Erythroblast (primary cell): ENCODE data around the gene STIMATE.
A peak's percentile ranks its signal among the peaks of the same experiment; 100 is the strongest.

Experiments used
- DNase-seq, 2 experiments: peaks; one replicate each; lab custom pipeline; 2025; lab: John Stamatoyannopoulos, UW
- GATA1 ChIP-seq: IDR thresholded peaks from 2 replicates; pipeline ENCODE4 v1.6.1; 2011; ENCODE audit warnings: low read depth, mild to moderate bottlenecking, control low read depth, low read length, moderate library complexity
- POLR2A ChIP-seq: IDR thresholded peaks from 2 replicates; pipeline ENCODE4 v1.6.1; 2011; ENCODE audit warnings: mild to moderate bottlenecking, low read length

The STIMATE gene

DNA sequence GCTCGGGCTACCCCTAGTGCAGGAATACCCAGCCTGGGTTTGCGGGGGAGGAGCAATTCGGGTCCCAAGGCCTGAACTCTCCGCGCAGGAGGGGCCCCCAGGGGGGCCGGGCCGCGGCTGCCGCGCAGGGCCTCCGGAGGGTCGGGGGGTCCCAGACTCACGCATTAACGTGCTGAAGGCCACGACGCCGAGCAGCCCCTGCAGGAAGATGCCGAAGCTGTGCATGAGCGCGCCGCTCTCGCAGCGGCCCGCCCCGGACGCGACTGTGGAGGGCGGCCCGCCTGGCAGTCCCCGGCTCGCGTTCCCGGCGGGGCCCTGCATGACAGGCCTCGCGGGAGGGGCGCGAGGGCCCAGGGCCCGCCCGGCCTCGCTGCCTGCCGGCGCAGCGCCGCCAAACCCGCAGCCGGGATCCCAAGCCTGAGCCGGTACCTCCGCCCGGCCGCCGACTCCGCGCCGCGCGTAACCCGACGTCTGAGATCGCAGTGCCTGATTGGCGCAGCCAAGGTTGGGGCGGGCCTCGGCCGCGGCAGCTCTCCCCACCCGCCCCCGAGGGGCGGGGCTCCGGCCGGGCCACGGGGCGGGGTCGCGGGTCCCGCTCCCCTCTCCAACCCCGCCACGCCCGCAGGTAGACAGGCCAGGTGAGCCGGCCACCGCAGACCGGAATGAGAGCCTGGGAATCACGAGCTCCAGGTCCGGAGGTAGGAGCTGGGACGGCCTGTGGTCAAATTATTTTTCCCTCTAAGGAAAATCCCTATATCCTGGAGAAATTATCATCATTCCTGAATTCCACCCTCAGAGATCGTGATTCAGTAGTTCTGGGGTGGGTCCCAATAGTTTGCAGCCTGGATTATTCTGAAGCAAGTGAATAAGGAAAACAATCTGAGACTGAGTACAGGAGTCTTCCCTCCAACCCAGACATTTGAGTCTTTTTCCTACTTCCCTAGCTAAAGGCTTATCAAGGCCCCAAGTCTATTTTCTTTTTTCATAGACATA lies at the start of gene STIMATE:
Gene STIMATE, minus strand, starts transcription at position 419 of the 993 bp plus-strand sequence. Its CDS starts 98 bp downstream, at position 321.
- peak; percentile 91 to 94 for DNase-seq
- TF ChIP-seq GATA1 (peak; percentile 12), POLR2A (peak; percentile 56)

DNA sequence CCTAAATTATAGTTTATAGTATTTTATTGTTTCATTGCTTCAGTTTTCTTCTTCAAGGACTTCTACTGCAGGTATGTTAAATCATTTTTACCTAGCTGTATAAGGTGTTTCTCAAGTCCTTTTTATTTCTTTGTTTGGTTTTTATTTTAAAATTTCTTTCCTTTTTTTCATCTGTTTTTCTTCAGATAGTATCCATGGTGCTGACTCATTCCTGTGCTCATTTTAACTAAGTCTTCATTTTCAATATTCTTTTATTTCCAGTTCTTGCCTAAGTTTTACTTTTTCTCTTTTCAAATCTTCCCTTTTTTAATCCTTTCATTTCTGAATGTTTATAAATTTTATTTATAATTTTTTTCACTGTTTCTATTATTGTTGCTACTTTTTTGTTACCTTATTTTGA lies 42.3 kb upstream of the STIMATE start:
- no peak for TF ChIP-seq GATA1
- TF ChIP-seq POLR2A = no peak
- peak in 1 of 2 experiments; percentile 39 for DNase-seq

DNA sequence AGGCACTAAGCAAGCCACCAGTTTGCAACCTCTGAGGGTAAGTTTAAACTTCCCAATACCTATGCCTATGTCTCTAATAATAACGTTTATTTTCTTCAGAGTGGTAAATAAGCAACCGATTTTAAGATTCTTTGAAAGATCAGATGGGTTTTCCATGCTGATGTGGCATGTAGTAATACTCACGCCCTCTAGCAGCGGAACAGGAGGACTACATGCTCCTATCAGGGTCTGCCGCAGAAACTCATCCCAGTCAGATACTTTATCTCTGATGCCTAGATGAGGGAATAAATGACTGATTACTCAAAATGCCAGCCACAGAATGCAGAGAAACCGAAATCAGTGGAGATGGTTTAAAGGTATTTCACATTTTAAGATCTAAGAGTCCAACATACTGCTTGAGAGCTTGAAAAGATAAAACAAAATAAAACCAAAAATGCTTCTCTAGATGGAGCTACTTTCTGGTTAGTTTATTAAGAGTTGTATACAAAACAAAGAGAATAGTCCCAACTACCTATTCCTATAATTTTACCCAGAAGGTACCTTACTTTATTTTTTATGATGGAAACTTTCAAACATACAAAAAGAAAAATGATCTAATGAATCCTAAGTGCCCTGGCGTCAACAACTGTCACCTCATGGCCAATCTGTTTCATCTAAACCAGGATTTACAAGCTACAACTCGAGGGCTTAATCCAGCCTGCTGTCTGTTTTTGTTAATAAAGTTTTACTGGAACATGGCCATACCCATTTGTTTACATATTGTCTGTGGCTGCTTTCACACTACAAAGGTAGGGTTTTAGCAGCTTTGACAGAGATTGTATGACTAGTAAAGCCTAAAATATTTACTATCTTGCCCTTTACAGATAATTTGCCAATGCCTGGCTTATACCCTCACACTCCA lies 37.5 kb upstream of the STIMATE start:
- DNase-seq = peak; percentile 72 to 79
- TF ChIP-seq GATA1 (no peak), POLR2A (no peak)

DNA sequence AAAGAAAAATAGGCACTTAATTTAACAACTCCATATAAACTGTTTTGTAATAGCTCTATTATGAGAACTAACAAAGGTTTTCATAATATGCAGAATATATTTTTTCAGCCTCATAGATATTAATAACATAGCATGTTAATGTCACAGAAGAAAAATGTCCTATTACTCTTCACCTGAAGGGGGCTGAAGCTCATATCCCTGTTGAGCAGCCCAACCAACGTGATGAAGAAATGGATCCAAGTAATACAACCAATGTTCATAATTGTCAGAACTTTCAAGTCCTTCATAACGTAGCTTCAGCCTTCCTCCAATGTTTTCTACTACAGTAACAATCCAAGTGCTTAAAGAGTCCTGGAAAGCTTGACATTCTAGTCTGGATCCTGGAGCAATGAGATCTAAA lies 34.5 kb upstream of the STIMATE start:
- TF ChIP-seq GATA1 = no peak
- no peak for DNase-seq

DNA sequence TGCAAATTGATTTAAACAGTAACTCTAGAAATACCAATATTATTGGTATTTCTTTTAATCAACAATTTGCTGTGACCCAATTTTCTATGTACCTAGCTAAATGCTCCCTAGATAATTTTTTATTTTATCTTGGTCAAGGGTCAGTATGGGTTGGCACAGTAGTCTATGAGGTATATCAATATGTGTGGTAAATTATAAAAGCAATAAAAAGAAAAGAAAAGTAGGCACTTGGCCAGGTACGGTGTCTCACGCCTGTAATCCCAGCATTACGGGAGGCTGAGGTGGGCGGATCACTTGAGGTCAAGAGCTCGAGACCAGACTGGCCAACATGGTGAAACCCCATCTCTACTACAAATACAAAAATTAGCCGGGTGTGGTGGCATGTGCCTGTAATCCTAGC lies 34.0 kb upstream of the STIMATE start:
- no peak for DNase-seq
- no peak for TF ChIP-seq GATA1
- TF ChIP-seq POLR2A = no peak

DNA sequence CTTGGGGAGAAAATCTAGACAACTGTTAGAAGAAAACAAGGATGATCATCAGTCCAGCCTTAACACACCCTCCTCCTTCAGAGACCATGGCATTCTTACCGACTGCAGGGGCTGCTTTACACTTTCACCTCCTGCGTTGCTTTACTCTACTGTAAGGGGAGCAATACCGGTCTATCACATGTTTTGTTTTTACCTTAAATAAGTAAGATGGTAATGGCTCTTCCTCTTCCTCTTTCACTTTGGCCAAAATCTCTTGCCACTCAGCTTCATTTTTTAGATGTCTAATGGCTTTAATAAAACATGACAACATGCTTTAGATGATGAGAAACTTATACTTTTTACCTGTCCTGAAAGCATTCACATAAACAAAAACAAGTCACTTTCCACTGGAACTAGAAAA lies 33.4 kb upstream of the STIMATE start:
- no peak for DNase-seq
- TF ChIP-seq GATA1 (no peak), POLR2A (no peak)

DNA sequence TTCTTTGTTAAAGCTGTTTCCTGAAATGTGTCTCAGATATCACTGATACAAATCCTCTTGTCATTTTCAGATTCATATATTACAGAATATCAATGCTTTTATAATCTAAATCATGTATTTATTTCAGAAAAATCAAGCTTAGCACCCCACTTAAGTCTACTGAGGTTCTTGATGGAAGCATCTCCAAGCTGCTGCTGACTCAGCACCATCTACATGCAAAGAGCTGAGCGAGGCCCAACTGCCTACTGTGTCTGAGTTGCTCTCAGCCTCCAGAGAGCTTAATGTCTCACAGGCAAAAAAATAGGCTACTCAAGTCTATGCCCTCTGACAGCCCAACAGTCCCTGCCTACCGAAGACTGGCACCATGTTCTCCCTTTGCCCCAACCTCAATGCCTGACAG lies 29.2 kb upstream of the STIMATE start:
- DNase-seq = no peak
- TF ChIP-seq POLR2A = no peak
- no peak for TF ChIP-seq GATA1

DNA sequence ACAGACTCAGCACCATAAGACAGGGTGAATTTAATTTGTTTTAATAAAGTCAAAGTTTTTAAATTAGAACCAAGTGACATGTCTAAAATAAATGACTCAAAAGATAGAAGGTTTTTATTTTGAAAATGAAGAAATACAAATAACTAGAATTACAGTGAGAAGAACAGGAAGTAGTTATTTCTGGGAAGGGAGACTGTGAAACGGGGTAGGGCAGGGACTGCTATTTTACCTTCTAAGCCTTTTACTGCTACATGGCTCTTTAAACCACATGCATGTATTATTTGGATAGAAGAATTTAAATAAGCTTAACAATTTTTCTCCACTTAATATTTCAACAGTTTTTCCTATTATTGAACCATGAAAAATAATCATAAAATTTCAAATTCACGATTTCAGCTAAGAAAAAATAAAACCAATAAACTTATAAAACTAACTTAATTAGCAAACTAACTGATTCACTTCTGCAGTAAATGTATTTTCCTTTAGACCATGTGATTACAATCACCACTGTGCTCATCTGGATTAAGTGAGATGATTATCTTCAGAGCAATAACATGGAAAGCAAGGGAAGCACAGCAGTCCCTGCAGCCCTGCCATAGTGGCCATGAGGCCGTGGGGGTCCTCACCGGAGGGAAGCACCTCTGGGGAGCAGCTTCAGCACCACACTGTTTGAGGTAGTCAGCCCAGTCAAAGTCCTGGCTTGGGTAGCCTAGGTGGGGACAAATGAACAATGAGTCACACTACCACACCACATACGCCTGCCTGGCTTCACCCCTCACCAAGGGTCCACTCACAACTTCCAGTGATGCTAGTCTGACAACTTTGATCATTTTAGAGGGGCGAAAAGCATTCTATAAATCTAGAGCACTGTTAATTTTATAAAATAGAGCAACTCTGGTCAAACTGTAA lies 28.3 kb upstream of the STIMATE start:
- no peak for DNase-seq
- TF ChIP-seq GATA1 (no peak), POLR2A (no peak)

DNA sequence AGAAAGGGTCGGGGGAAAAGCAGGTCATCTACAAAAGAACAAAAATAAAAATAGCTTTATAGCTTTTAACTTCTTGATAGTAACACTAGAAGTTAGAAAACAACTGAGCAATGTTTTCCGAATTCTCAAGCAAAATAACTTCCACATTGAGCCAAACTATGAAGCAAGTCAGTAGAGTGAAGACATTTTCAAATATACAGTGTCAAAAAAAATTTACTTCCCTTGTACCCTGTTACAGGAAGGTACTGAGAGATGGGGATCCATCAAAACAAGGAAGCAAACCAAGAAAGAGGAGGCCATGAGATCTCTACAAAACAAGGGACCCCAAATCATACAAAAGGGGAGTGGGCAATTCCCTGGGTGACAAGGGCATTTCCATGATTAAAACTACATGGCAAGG lies 26.6 kb upstream of the STIMATE start:
- TF ChIP-seq POLR2A = no peak
- TF ChIP-seq GATA1 = no peak
- DNase-seq = no peak

DNA sequence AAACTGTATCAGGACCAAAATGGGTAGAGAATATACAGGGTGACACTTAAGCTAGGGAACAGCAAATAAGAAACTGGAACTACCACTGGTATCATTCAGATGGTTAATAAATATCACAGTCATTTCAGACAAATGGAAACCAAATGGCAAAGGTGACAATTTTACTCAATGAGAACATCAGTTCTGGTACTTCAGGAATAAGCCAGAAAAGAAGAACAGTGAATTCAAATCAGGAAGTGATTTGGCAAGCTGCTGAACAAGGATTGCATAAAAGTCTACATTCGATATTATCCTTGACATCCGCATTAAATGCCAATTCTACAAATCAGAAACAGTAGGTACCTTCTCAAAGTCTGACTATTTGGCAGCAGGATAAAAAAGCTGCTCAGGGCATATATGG lies 23.5 kb upstream of the STIMATE start:
- TF ChIP-seq GATA1 (no peak), POLR2A (no peak)
- DNase-seq = no peak

DNA sequence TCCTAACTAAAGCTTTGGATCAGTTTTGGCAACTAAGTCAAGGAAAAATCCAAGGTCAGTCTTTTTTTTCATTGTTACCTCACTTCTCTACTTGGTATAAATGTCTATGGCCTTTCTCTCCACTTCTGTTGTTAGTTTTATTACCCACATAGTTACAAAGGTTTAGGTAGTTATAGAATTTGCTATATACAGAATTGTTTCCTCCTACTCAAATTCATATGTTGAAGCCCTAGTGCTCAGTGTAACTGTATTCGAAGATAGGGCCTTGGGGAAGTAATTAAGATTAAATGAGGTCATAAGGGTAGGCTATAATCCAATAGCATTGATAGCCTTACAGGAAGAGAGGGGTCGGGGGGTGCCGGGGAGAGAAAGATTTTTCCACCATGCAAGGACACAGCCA lies 19.7 kb upstream of the STIMATE start:
- TF ChIP-seq POLR2A (no peak), GATA1 (no peak)
- DNase-seq = no peak

DNA sequence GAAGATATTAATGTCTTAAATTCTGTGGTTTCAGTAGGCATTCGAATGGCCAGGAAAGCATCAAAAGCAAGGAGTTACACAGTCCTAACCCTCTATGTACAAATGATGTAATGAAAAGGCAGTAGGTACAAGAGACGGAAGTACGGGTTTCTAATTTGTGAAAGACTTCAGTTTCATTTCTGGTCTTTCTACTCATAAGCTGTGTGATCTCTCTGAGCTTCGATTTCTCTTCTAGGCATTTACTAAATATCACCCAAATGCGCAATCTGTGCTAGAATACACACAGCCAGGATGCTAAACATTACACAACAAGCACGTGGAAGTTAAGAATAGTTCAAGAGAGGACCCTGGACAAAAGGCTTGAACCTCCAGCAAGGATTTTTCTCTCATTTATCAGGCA lies 17.9 kb upstream of the STIMATE start:
- DNase-seq = no peak
- no peak for TF ChIP-seq POLR2A
- no peak for TF ChIP-seq GATA1

DNA sequence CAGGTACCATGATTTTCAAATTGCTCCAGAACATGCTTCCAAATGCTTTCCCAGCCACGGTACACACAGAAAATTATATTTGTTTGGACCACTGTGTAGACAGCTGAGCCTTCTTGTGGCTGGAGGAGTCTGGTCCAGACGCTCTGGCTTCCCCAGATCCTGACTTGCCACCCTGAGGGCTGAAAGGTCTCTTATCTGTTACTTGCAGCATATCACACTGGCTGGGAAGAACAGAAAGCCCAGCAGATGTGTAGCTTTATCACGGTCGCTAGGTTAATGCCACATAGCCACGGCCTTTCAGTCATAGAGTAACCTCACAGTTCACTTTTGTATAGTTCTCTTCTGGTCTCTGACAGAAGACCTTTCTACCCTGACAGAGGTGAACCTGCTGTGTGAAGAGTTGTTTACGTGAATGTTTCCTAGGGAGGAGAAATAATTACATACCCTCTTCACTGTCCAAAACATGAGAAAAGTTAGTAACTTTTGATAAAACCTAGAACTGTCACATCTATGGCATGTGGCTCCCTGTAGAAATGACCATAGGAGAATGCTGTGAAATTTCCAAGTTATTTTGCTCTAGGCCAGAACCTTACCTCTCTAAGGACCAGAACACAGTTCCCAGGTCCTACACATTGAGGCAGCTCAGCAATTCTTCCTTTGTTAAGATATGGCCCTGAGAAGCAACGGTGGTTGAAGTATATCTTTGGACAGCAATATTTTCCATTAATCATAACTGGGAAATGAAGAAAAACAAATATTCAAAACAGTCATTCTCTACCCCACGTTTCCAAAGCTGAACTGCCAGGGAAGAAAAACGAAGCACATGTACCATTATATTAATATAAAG lies 15.8 kb upstream of the STIMATE start:
- peak; percentile 78 for TF ChIP-seq GATA1
- TF ChIP-seq POLR2A = peak; percentile 60
- DNase-seq = peak; percentile 92 to 97
